Placental pericyte (primary cell): ENCODE results near the gene ZIC3. TPM values are rescaled to one million over a fixed set of nuclear protein-coding genes. Genes with fewer than 3 reads are reported as not detected.

ENCODE experiments used
- small RNA-seq: library from RNA; depleted of rRNA; stranded (forward); fragments of <200 nt; gene quantifications from one replicate; pipeline ENCODE3, GENCODE V24; 2012; ENCODE audit warnings: low replicate concordance
- total RNA-seq: library from RNA; depleted of rRNA; stranded (reverse); fragments of >200 nt; gene quantifications from 2 replicates; pipeline ENCODE4 v1.2.3, GENCODE V29; 2012

Gene ZIC3
- total RNA-seq: not detected in 2 replicates

DNA sequence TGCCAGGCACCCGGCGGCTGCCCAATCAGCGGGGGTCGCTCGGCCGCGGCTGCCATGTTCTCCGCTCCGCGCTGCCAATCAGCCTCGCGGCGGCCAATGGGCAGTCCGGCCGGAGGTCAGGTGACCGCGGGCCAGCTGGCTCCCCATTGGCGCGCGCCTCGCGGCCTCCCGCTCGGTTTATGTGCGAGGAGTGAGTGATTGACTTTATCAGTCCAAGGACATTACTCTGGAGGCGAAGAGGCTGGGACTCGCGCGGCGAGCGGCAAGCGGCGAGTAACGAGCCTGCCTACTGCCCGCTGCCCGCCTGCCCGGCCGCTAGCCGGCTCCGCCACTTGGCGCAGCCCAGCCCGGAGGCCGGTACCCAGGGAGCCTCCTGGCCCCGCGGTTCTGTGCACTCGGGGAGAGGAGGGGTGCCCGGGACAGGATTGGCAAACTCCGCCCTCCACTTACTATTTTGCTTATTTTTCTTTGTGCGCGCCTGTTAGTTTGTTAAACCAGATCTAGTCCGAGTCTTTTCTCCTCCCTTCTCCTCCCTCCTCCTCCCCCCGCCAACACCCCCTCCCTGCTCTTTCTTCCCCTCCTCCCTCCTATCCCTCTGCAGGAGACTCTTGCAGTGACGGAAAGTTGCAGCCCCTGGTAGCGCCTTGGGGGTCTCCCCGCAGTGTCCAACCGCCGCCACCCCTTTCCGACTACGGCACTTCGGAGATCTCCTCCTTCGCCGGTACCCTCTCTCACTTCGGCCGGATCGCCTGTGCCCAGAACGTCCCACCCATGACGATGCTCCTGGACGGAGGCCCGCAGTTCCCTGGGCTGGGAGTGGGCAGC lies at the start of gene ZIC3:
ZIC3 (plus strand) TSS at position 207 of the 825 bp plus-strand sequence; CDS start at position 772, 565 bp downstream.

Small RNA genes within 50 kb of the gene (small RNA-seq; reads per million reads assigned to genes)
- not detected for gene RN7SL325P
